Measurements from ENCODE around the gene RASAL2. TPM values are rescaled to one million over a fixed set of nuclear protein-coding genes. Genes with fewer than 3 reads are reported as not detected.

The RASAL2 gene
- total RNA-seq, 2 experiments from 2014 or later, result not detected

DNA sequence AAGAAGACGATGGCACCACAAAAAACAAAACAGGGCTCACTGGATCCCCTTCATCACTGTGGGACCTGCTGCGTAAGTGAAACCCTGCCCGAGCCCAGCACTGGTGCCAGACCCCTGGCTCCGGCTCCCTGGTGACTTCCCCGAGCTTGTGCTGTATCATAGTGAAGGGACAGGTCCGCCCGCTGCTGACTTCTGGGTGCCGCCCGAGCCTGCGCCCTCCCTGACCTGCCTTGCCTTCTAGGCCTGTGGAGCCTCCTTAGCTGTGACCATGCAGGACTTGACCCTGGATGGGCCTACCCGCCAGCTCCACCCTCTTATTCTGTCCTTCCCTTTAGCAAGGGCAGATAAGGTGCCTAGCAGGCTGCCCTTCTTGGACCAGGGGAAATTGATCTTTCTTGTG is 426.9 kb downstream of the RASAL2 start:
- Mint-ChIP-seq H3K36me3 (no peaks in the 10 kb centered on the region), H3K27ac (no peak overlapping the region), H3K4me3 (no peak overlapping the region), H3K4me1 (ENCODE audit: low read depth) (no peaks in the 10 kb centered on the region), H3K9me3 (no peaks in the 10 kb centered on the region), H3K27me3 (no peaks in the 10 kb centered on the region)
- intact Hi-C loops (cut with micrococcal nuclease), result no loop called here
- POLR2A ChIA-PET, result no interaction called here
- CTCF ChIA-PET, result interaction anchor here (0.7 kb wide), 1 partner anchor 11 kb away, joined by 3 read pairs; no protein-coding TSS in a partner anchor
- no peak for DNase-seq

DNA sequence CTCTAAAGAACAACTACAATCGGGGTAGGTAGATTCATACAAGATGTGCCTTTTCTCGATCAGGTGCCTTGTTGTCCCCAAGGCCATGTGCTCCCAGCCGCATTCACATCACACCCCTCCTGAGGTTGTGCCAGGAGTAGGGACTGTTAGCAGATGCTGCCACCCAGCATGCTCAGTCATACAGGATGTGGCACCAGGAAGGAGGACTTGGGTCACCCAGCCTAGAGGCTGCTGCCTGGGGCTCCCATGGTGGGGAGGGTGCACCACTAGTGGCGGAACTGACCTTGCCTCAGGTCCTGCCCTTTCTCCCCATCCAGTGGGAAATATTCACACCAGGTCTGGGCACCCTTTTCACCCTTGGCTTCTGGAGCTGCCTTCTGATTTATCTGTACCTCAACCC is 427.3 kb downstream of the RASAL2 start:
- intact Hi-C loops (cut with micrococcal nuclease), result no loop called here

DNA sequence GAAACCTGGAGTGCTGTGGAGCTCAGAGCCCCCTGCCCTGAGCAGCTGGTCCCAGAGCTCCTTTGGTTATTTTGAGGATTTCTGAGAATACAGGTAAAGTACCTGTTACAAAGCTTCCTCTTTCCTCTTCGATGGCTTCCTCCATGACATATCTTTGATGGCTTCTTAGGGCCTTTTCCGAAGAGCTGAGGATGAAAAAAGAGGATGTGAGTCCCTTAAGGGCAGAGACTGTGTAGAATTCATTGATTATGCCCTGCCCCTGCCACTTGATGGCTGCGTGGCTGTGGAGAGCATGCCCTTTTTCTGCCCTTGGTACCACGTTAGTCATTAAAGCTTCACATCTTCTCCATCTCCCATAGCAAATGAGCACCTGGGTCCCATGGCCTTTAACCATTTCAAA is 433.2 kb downstream of the RASAL2 start:
- no peak for DNase-seq
- Mint-ChIP-seq H3K36me3 (no peaks in the 10 kb centered on the region), H3K4me1 (ENCODE audit: low read depth) (no peaks in the 10 kb centered on the region), H3K4me3 (no peak overlapping the region), H3K9me3 (no peaks in the 10 kb centered on the region), H3K27ac (no peak overlapping the region), H3K27me3 (no peaks in the 10 kb centered on the region)
- ChIA-PET POLR2A (no interaction called here), CTCF (interaction anchor here (8.1 kb wide), 1 partner anchor 476 kb away, joined by 50 read pairs; no protein-coding TSS in a partner anchor)
- intact Hi-C loops (cut with micrococcal nuclease), result no loop called here

More for the DNA sequence above, 427.3 kb downstream of the RASAL2 start:
- POLR2A ChIA-PET, result no interaction called here
- no peak overlapping the region for H3K4me3 Mint-ChIP-seq
- H3K36me3 Mint-ChIP-seq, result no peaks in the 10 kb centered on the region
- no peak overlapping the region for H3K27ac Mint-ChIP-seq
- no peaks in the 10 kb centered on the region for H3K4me1 Mint-ChIP-seq (ENCODE audit: low read depth)
- no peaks in the 10 kb centered on the region for H3K27me3 Mint-ChIP-seq
- no peak for DNase-seq
- CTCF ChIA-PET, result no interaction called here
- no peaks in the 10 kb centered on the region for H3K9me3 Mint-ChIP-seq

GRCh38 chr1:178528228-178528952 is 434.5 kb downstream of the RASAL2 start:
- H3K4me1 Mint-ChIP-seq (ENCODE audit: low read depth), result no peaks in the 10 kb centered on the region
- H3K4me3 Mint-ChIP-seq, result no peak overlapping the region
- H3K27ac Mint-ChIP-seq, result no peak overlapping the region
- no peak for DNase-seq
- CTCF ChIA-PET, result interaction anchor here (0.8 to 8.1 kb wide), 3 partner anchors 14 to 475 kb away, joined by 3 to 50 read pairs (median 4); no protein-coding TSS in a partner anchor
- intact Hi-C loops (cut with micrococcal nuclease), result no loop called here
- no peaks in the 10 kb centered on the region for H3K9me3 Mint-ChIP-seq
- POLR2A ChIA-PET, result no interaction called here
- H3K36me3 Mint-ChIP-seq, result no peaks in the 10 kb centered on the region
- no peaks in the 10 kb centered on the region for H3K27me3 Mint-ChIP-seq

- H3K27ac Mint-ChIP-seq, result no peak overlapping the region
- H3K36me3 Mint-ChIP-seq, result no peaks in the 10 kb centered on the region
- no peaks in the 10 kb centered on the region for H3K27me3 Mint-ChIP-seq
- no peak overlapping the region for H3K4me3 Mint-ChIP-seq
- H3K9me3 Mint-ChIP-seq, result no peaks in the 10 kb centered on the region
- no peaks in the 10 kb centered on the region for H3K4me1 Mint-ChIP-seq (ENCODE audit: low read depth)
- intact Hi-C loops (cut with micrococcal nuclease), result no loop called here
- CTCF ChIA-PET, result interaction anchor here (0.8 to 8.1 kb wide), 3 partner anchors 13 to 474 kb away, joined by 3 to 50 read pairs (median 4); no protein-coding TSS in a partner anchor
- POLR2A ChIA-PET, result no interaction called here
- no peak for DNase-seq
Observed at GRCh38 chr1:178528953-178529335, 435.0 kb downstream of the RASAL2 start.

DNA sequence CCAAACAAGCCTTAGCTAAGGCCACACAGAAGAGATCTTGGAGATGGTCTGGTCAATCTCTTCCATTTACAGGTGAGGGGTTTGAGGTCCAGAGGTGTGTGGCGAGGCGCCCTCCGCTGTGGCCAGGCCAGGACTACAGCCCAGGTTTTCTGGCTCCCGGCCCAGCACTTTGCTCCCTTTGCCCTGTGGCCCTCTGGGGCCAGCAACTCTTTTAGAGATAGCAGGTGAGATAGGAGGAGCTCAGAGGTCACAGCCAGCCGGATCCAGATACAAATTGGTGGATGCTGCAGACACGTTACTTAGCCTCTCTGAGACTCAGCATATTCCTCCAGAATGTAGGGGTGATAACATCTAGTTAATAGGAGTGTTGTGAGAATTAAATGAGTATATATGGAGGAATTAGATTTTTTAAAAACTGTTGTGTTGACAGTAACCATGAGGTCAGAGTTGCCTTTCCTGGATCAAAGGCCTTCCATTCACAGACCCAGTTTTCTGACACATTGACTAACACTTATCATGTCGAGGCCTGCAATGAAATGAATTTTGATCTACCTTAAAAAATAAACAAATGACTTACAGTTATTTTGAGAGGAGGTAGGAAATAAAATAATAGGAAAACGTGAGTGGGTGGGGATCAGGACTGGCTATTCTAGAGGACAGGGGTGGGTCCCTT is 435.6 kb downstream of the RASAL2 start:
- Mint-ChIP-seq H3K27me3 (no peaks in the 10 kb centered on the region), H3K27ac (no peak overlapping the region), H3K4me1 (ENCODE audit: low read depth) (no peaks in the 10 kb centered on the region), H3K36me3 (no peaks in the 10 kb centered on the region), H3K9me3 (no peaks in the 10 kb centered on the region), H3K4me3 (no peak overlapping the region)
- intact Hi-C loops (cut with micrococcal nuclease), result no loop called here
- no peak for DNase-seq
- CTCF ChIA-PET, result interaction anchor here (0.8 to 8.1 kb wide), 4 partner anchors 13 to 474 kb away, joined by 3 to 50 read pairs (median 4); no protein-coding TSS in a partner anchor
- POLR2A ChIA-PET, result no interaction called here

DNA sequence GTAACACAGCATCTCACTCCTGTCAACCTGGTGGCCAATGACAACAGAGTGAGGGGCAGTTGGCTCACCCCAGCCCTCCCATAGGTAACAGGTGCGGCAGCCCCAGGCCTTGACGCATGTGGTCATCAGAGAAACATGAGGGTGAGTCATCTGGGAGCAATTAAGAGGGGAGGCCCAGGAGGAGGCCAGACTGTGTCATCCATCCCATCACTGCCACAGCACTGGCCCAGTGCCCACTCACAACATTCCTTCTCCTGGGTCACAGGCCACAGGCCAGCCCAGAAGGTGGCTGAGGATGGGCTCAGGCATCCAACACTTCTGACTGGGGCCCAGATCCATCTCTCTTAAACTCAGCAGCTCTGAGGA is 436.1 kb downstream of the RASAL2 start:
- CTCF ChIA-PET, result interaction anchor here (1.2 to 8.1 kb wide), 2 partner anchors 224 to 473 kb away, joined by 4 to 50 read pairs; no protein-coding TSS in a partner anchor
- Mint-ChIP-seq H3K4me1 (ENCODE audit: low read depth) (no peaks in the 10 kb centered on the region), H3K9me3 (no peaks in the 10 kb centered on the region), H3K4me3 (no peak overlapping the region), H3K27me3 (no peaks in the 10 kb centered on the region), H3K36me3 (no peaks in the 10 kb centered on the region), H3K27ac (no peak overlapping the region)
- intact Hi-C loops (cut with micrococcal nuclease), result no loop called here
- DNase-seq, result no peak
- POLR2A ChIA-PET, result no interaction called here

DNA sequence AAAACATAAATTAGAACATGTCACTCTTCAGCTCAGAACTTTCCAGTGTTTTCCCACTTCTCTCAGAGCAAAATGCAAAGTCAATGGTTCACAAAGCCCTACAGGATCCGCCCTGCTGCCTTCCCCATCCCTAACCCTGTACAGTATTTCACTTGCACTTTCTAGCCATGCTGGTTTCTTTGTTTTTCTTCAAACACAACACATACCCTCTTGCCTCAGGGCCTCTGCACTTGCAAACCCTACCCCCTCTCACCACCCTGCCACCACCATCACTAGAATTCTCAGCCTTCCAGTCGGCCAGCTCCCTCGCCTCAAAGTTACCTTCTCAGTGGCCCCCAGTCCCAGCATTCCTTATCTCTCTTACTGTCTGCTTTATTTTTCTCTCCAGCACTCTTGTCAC is 436.6 kb downstream of the RASAL2 start:
- Mint-ChIP-seq H3K4me3 (no peak overlapping the region), H3K36me3 (no peaks in the 10 kb centered on the region), H3K4me1 (ENCODE audit: low read depth) (no peaks in the 10 kb centered on the region), H3K27ac (no peak overlapping the region), H3K9me3 (no peaks in the 10 kb centered on the region), H3K27me3 (no peaks in the 10 kb centered on the region)
- intact Hi-C loops (cut with micrococcal nuclease), result no loop called here
- POLR2A ChIA-PET, result no interaction called here
- CTCF ChIA-PET, result interaction anchor here (1.2 to 8.1 kb wide), 3 partner anchors 12 to 473 kb away, joined by 4 to 50 read pairs (median 43); no protein-coding TSS in a partner anchor
- no peak for DNase-seq

DNA sequence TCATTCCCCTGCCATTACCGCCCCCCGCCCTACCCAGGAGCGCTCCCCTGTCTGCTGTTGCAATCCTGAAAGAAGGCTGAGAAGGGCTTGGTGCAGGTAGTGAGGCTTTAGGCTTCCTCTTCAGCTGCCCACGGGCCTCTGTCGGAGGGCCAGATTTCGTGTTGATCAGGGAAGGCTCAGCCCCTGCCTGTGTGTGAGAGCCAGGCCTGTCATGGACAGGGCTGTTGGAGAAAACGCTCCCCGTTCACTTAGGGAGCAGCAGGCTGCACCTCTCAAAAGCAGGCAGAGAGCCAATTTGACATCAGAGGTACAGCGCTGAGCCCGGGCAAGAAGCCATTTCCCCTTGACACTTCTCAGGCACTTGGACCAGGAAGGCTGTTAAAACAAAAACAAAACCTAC is 438.0 kb downstream of the RASAL2 start:
- no peaks in the 10 kb centered on the region for H3K4me1 Mint-ChIP-seq (ENCODE audit: low read depth)
- no peaks in the 10 kb centered on the region for H3K27me3 Mint-ChIP-seq
- H3K27ac Mint-ChIP-seq, result no peak overlapping the region
- CTCF ChIA-PET, result interaction anchor here (0.6 to 8.1 kb wide), 19 partner anchors 11 to 1283 kb away, joined by 3 to 50 read pairs (median 3); no protein-coding TSS in a partner anchor
- H3K9me3 Mint-ChIP-seq, result no peaks in the 10 kb centered on the region
- H3K4me3 Mint-ChIP-seq, result no peak overlapping the region
- no peak for DNase-seq
- intact Hi-C loops (cut with micrococcal nuclease), result loop anchor here (2.0 kb wide), 2 partner anchors 221 to 471 kb away; no protein-coding TSS in a partner anchor
- POLR2A ChIA-PET, result no interaction called here
- H3K36me3 Mint-ChIP-seq, result no peaks in the 10 kb centered on the region

DNA sequence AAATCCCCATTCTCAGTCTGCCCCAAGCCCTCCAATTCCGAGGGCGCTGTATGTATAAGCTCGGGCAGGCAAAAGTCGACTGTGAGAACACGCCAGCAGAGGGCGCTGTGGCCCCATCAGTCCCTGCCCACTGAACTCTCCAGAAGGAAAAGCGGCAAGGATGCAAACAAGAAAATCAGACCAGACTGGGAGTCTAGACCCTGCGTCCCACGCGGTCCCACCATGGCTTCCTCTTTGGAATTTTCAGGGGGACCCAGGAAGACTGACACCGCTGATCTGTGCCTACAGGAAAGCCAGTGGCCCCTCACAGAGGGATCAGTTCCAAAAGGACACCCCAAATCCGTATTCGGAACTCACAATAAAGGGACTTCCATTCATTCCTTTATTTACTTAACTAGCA is 438.5 kb downstream of the RASAL2 start:
- no peaks in the 10 kb centered on the region for H3K9me3 Mint-ChIP-seq
- no peak overlapping the region for H3K4me3 Mint-ChIP-seq
- no peak overlapping the region for H3K27ac Mint-ChIP-seq
- DNase-seq, result peak; percentile 83
- no peaks in the 10 kb centered on the region for H3K27me3 Mint-ChIP-seq
- intact Hi-C loops (cut with micrococcal nuclease), result loop anchor here (2.0 kb wide), 2 partner anchors 220 to 470 kb away; no protein-coding TSS in a partner anchor
- ChIA-PET CTCF (interaction anchor here (0.6 to 8.1 kb wide), 21 partner anchors 10 to 1282 kb away, joined by 3 to 50 read pairs (median 3); no protein-coding TSS in a partner anchor), POLR2A (no interaction called here)
- H3K36me3 Mint-ChIP-seq, result no peaks in the 10 kb centered on the region
- H3K4me1 Mint-ChIP-seq (ENCODE audit: low read depth), result no peaks in the 10 kb centered on the region

GRCh38 chr1:178533121-178533946 is 439.4 kb downstream of the RASAL2 start:
- Mint-ChIP-seq H3K27ac (no peak overlapping the region), H3K36me3 (no peaks in the 10 kb centered on the region), H3K9me3 (no peaks in the 10 kb centered on the region), H3K4me3 (no peak overlapping the region), H3K4me1 (ENCODE audit: low read depth) (no peaks in the 10 kb centered on the region), H3K27me3 (no peaks in the 10 kb centered on the region)
- ChIA-PET POLR2A (interaction anchor here (0.7 kb wide), 1 partner anchor 193 kb away, joined by 3 read pairs; no protein-coding TSS in a partner anchor), CTCF (interaction anchor here (0.6 to 8.1 kb wide), 10 partner anchors 9 to 856 kb away, joined by 3 to 50 read pairs (median 4); no protein-coding TSS in a partner anchor)
- intact Hi-C loops (cut with micrococcal nuclease), result loop anchor here (2.0 kb wide), 2 partner anchors 219 to 469 kb away; no protein-coding TSS in a partner anchor
- DNase-seq, result no peak

Measured in activated CD4-positive, alpha-beta memory T cell treated with anti-CD3 and anti-CD28 coated beads for 36 hours (primary cell).